Measurements from ENCODE around the gene SPNS1. TPM values are rescaled to one million over a fixed set of nuclear protein-coding genes. Genes with fewer than 3 reads are reported as not detected.

Gene SPNS1
- total and polyA plus RNA-seq, 9 donors: 4.5 to 25.5 (median 17.4) TPM

- no peak for TF ChIP-seq CTCF (IDR thresholded peaks at IDR 0.05)
- no peak for TF ChIP-seq EP300 (IDR thresholded peaks at IDR 0.05)
- no peak for TF ChIP-seq POLR2A (IDR thresholded peaks at IDR 0.05)
- DNase-seq: no peak
- Histone ChIP-seq H3K4me3 (no peak overlapping the region), H3K27me3 (no peaks in the 10 kb centered on the region), H3K9me3 (no peaks in the 10 kb centered on the region), H3K27ac (no peak overlapping the region), H3K4me1 (ENCODE audit: insufficient read depth) (no peaks in the 10 kb centered on the region), H3K36me3 (no peaks in the 10 kb centered on the region)
- WGBS, 3 donors: 82 to 89% (median 89%) methylated on average over 4 of the region's 4 CpGs
- intact Hi-C loops (cut with DNase I): no loop called here
Observed at GRCh38 chr16:29011851-29012250, 37.3 kb downstream of the SPNS1 start.

- H3K4me3 ChIP-seq: no peak overlapping the region
- TF ChIP-seq EP300 (IDR thresholded peaks at IDR 0.05): no peak
- TF ChIP-seq POLR2A (IDR thresholded peaks at IDR 0.05): no peak
- no peak for TF ChIP-seq CTCF (IDR thresholded peaks at IDR 0.05)
- DNase-seq: no peak
- H3K36me3 ChIP-seq: no peaks in the 10 kb centered on the region
- no peak overlapping the region for H3K27ac ChIP-seq
- H3K4me1 ChIP-seq (ENCODE audit: insufficient read depth): no peaks in the 10 kb centered on the region
- 55 to 62% (median 57%) methylated on average over 9 of the region's 9 CpGs for WGBS, 3 donors
- no peaks in the 10 kb centered on the region for H3K9me3 ChIP-seq
- intact Hi-C loops (cut with DNase I): no loop called here
- no peaks in the 10 kb centered on the region for H3K27me3 ChIP-seq
Observed at GRCh38 chr16:29012913-29013553, 38.5 kb downstream of the SPNS1 start.

GRCh38 chr16:29014561-29015069, 40.0 kb downstream of the SPNS1 start:
- no peak for TF ChIP-seq POLR2A (IDR thresholded peaks at IDR 0.05)
- TF ChIP-seq EP300 (IDR thresholded peaks at IDR 0.05): no peak
- TF ChIP-seq CTCF (IDR thresholded peaks at IDR 0.05): no peak
- no peaks in the 10 kb centered on the region for H3K27me3 ChIP-seq
- H3K9me3 ChIP-seq: no peaks in the 10 kb centered on the region
- H3K4me3 ChIP-seq: no peak overlapping the region
- intact Hi-C loops (cut with DNase I): no loop called here
- DNase-seq: no peak
- H3K27ac ChIP-seq: no peak overlapping the region
- no peaks in the 10 kb centered on the region for H3K36me3 ChIP-seq
- H3K4me1 ChIP-seq (ENCODE audit: insufficient read depth): no peaks in the 10 kb centered on the region
- WGBS, 3 donors: 89 to 93% (median 92%) methylated on average over 3 of the region's 3 CpGs

GRCh38 chr16:29022196-29022595, 47.6 kb downstream of the SPNS1 start:
- Histone ChIP-seq H3K9me3 (no peaks in the 10 kb centered on the region), H3K27me3 (no peaks in the 10 kb centered on the region), H3K4me3 (no peak overlapping the region), H3K27ac (no peak overlapping the region), H3K4me1 (ENCODE audit: insufficient read depth) (no peaks in the 10 kb centered on the region), H3K36me3 (no peaks in the 10 kb centered on the region)
- TF ChIP-seq EP300 (IDR thresholded peaks at IDR 0.05): no peak
- no peak for TF ChIP-seq CTCF (IDR thresholded peaks at IDR 0.05)
- TF ChIP-seq POLR2A (IDR thresholded peaks at IDR 0.05): no peak
- intact Hi-C loops (cut with DNase I): no loop called here
- WGBS, 3 donors: 68 to 80% (median 74%) methylated on average over 5 of the region's 5 CpGs
- DNase-seq: no peak
